OCI-LY1 (cell line): ENCODE measurements around the gene MPPED2.

Experiments used
- H2AFZ ChIP-seq: fragments of 200-600 bp; sonication (generic), shearing (Covaris generic); 2 replicates; pipeline ENCODE4 v1.6.0; 2014; ENCODE audit warnings: antibody characterized with exemption, mild to moderate bottlenecking, low read length
- H3F3A ChIP-seq: fragments of 200-600 bp; sonication (generic), shearing (Covaris generic); 2 replicates; pipeline ENCODE4 v1.6.0; 2014; ENCODE audit warnings: mild to moderate bottlenecking, antibody characterized with exemption, low read length, moderate library complexity; ENCODE audit not compliant: insufficient read depth
- H3K27ac ChIP-seq: fragments of 200-600 bp; sonication (generic); 2 replicates; pipeline ENCODE4 v1.5.1; 2014; ENCODE audit warnings: low read length, mixed run types, mild to moderate bottlenecking, low read depth; ENCODE audit not compliant: poor library complexity, severe bottlenecking
- H3K27me3 ChIP-seq: fragments of 200-600 bp; sonication (generic); 2 replicates; pipeline ENCODE4 v1.6.0; 2014; ENCODE audit warnings: antibody characterized with exemption, mild to moderate bottlenecking, low read length, moderate library complexity; ENCODE audit not compliant: insufficient read depth
- H3K36me3 ChIP-seq: fragments of 200-600 bp; sonication (generic); 2 replicates; pipeline ENCODE4 v1.6.1; 2014; ENCODE audit warnings: mild to moderate bottlenecking, antibody characterized with exemption, low read length, moderate library complexity, mixed read lengths; ENCODE audit not compliant: insufficient read depth
- H3K4me1 ChIP-seq: fragments of 200-600 bp; sonication (generic); 2 replicates; pipeline ENCODE4 v1.5.1; 2014; ENCODE audit warnings: mild to moderate bottlenecking, low read length, moderate library complexity; ENCODE audit not compliant: insufficient read depth, severe bottlenecking
- H3K4me2 ChIP-seq: fragments of 200-600 bp; sonication (generic), shearing (Covaris generic); 2 replicates; pipeline ENCODE4 v1.6.1; 2014; ENCODE audit warnings: low read length
- H3K4me3 ChIP-seq: fragments of 200-600 bp; sonication (generic); 2 replicates; pipeline ENCODE4 v1.5.1; 2014; ENCODE audit warnings: low read length, low read depth, mild to moderate bottlenecking, mixed read lengths; ENCODE audit not compliant: poor library complexity, severe bottlenecking
- H3K79me2 ChIP-seq: fragments of 200-600 bp; shearing (Covaris generic); 2 replicates; pipeline ENCODE4 v1.6.1; 2016; ENCODE audit warnings: mixed run types, low read length, mixed read lengths; ENCODE audit not compliant: insufficient read depth
- H3K9ac ChIP-seq: fragments of 200-600 bp; sonication (generic), shearing (Covaris generic); 2 replicates; pipeline ENCODE4 v1.6.1; 2014; ENCODE audit warnings: mild to moderate bottlenecking, low read length, mixed read lengths
- H3K9me2 ChIP-seq: fragments of 200-600 bp; sonication (generic), shearing (Covaris generic); 2 replicates; pipeline ENCODE4 v1.6.1; 2014; ENCODE audit warnings: low read depth, mild to moderate bottlenecking, low read length, mixed read lengths
- H3K9me3 ChIP-seq: fragments of 200-600 bp; shearing (Covaris generic); 2 replicates; pipeline ENCODE4 v1.6.1; 2014; ENCODE audit warnings: low read length, mixed read lengths
- H4K20me1 ChIP-seq: fragments of 200-600 bp; sonication (generic), shearing (Covaris generic); 2 replicates; pipeline ENCODE4 v1.6.0; 2016; ENCODE audit warnings: mild to moderate bottlenecking, low read length; ENCODE audit not compliant: insufficient read depth
- CTCF ChIP-seq: fragments of 200-600 bp; sonication (generic), shearing (Covaris generic); IDR thresholded peaks from 2 replicates; pipeline ENCODE4 v1.5.1; 2017; ENCODE audit warnings: mild to moderate bottlenecking, antibody characterized with exemption, low read length, moderate library complexity, mixed read lengths
- EZH2 ChIP-seq: fragments of 200-600 bp; sonication (generic), shearing (Covaris generic); IDR thresholded peaks from 2 replicates; pipeline ENCODE4 v1.8.0; 2017; ENCODE audit warnings: borderline replicate concordance, mixed run types, mild to moderate bottlenecking, antibody characterized with exemption, low read length, moderate library complexity, mixed read lengths

Gene MPPED2

GRCh38 chr11:30434901-30435300 is 151.3 kb downstream of the MPPED2 start:
- no peak overlapping the region for H3K4me2 ChIP-seq
- no peak for TF ChIP-seq CTCF
- TF ChIP-seq EZH2: no peak

GRCh38 chr11:30433831-30434230 is 152.3 kb downstream of the MPPED2 start:
- Histone ChIP-seq H3K9me2 (no peaks in the 10 kb centered on the region), H3K27me3 (no peaks in the 10 kb centered on the region), H3K4me3 (no peak overlapping the region), H3F3A (no peaks in the 10 kb centered on the region), H3K9ac (no peak overlapping the region), H4K20me1 (no peaks in the 10 kb centered on the region), H3K79me2 (no peaks in the 10 kb centered on the region), H2AFZ (no peak overlapping the region), H3K4me1 (no peaks in the 10 kb centered on the region), H3K27ac (no peak overlapping the region), H3K9me3 (no peaks in the 10 kb centered on the region), H3K36me3 (no peaks in the 10 kb centered on the region), H3K4me2 (no peak overlapping the region)
- TF ChIP-seq CTCF: no peak

More at GRCh38 chr11:30434901-30435300, 151.3 kb downstream of the MPPED2 start:
- no peaks in the 10 kb centered on the region for H3F3A ChIP-seq
- H4K20me1 ChIP-seq: no peaks in the 10 kb centered on the region
- no peaks in the 10 kb centered on the region for H3K9me2 ChIP-seq
- H3K27ac ChIP-seq: no peak overlapping the region
- no peaks in the 10 kb centered on the region for H3K27me3 ChIP-seq
- H3K36me3 ChIP-seq: no peaks in the 10 kb centered on the region
- H3K9ac ChIP-seq: no peak overlapping the region
- no peak overlapping the region for H2AFZ ChIP-seq
- no peak overlapping the region for H3K4me3 ChIP-seq
- H3K79me2 ChIP-seq: no peaks in the 10 kb centered on the region
- no peaks in the 10 kb centered on the region for H3K9me3 ChIP-seq
- H3K4me1 ChIP-seq: no peaks in the 10 kb centered on the region

GRCh38 chr11:30432716-30433115 is 153.4 kb downstream of the MPPED2 start:
- Histone ChIP-seq H3K36me3 (no peaks in the 10 kb centered on the region), H3K79me2 (no peaks in the 10 kb centered on the region), H2AFZ (no peak overlapping the region), H3K9me2 (no peaks in the 10 kb centered on the region), H4K20me1 (no peaks in the 10 kb centered on the region), H3K9ac (no peak overlapping the region), H3K4me1 (no peaks in the 10 kb centered on the region), H3K27ac (no peak overlapping the region), H3K27me3 (no peaks in the 10 kb centered on the region), H3F3A (no peaks in the 10 kb centered on the region), H3K9me3 (no peaks in the 10 kb centered on the region), H3K4me2 (no peak overlapping the region), H3K4me3 (no peak overlapping the region)
- no peak for TF ChIP-seq EZH2
- no peak for TF ChIP-seq CTCF
